Mesendoderm (in vitro differentiated cells): ENCODE data around the gene NUSAP1.
"Not testable (repeated sequence)": the region's sequence is repeated elsewhere in the genome, so short reads cannot be mapped to it uniquely, and the experiment has no call there.

ENCODE experiments used
- DNase-seq: peaks from one replicate; pipeline ENCODE4 v3.0.0; 2013
- H2AK5ac ChIP-seq: 2 replicates; pipeline ENCODE4 v1.6.1; 2013; ENCODE audit warnings: low read length, inconsistent platforms
- H2BK120ac ChIP-seq: 2 replicates; pipeline ENCODE4 v1.6.1; 2013; ENCODE audit warnings: low read depth, mild to moderate bottlenecking, low read length, moderate library complexity, mixed read lengths
- H2BK15ac ChIP-seq: replicated peaks from 2 replicates; pipeline ENCODE4 v1.6.1; 2013; ENCODE audit warnings: low read depth, mild to moderate bottlenecking, moderate library complexity
- H2BK5ac ChIP-seq: 2 replicates; pipeline ENCODE4 v1.6.1; 2013; ENCODE audit warnings: low read length, inconsistent platforms
- H3K18ac ChIP-seq: 2 replicates; pipeline ENCODE4 v1.6.1; 2013; ENCODE audit warnings: mild to moderate bottlenecking, low read length, mixed read lengths
- H3K23ac ChIP-seq: one replicate; pipeline ENCODE4 v1.6.1; 2013; ENCODE audit warnings: low read length
- H3K27ac ChIP-seq: 2 replicates; pipeline ENCODE4 v1.5.1; 2013; ENCODE audit warnings: low read depth, mild to moderate bottlenecking, inconsistent platforms, low read length, moderate library complexity
- H3K27me3 ChIP-seq: 2 replicates; pipeline ENCODE4 v1.6.1; 2013; ENCODE audit warnings: low read length, control low read depth, mild to moderate bottlenecking, inconsistent platforms; ENCODE audit not compliant: insufficient read depth, poor library complexity
- H3K36me3 ChIP-seq: 2 replicates; pipeline ENCODE4 v1.6.1; 2013; ENCODE audit warnings: low read length, inconsistent platforms; ENCODE audit not compliant: control insufficient read depth, insufficient read depth
- H3K4ac ChIP-seq: one replicate; pipeline ENCODE4 v1.6.1; 2013; ENCODE audit warnings: low read depth, mild to moderate bottlenecking, low read length, moderate library complexity
- H3K4me1 ChIP-seq: 2 replicates; pipeline ENCODE4 v1.6.1; 2013; ENCODE audit warnings: low read depth, low read length, inconsistent platforms; ENCODE audit not compliant: control insufficient read depth
- H3K4me2 ChIP-seq: 2 replicates; pipeline ENCODE4 v1.6.1; 2013; ENCODE audit warnings: low read length
- H3K4me3 ChIP-seq: 2 replicates; pipeline ENCODE4 v1.5.1; 2013; ENCODE audit warnings: mild to moderate bottlenecking, low read length
- H3K56ac ChIP-seq: one replicate; pipeline ENCODE4 v1.6.1; 2013; ENCODE audit warnings: low read length
- H3K79me1 ChIP-seq: 2 replicates; pipeline ENCODE4 v1.6.1; 2013; ENCODE audit warnings: low read length, inconsistent platforms
- H3K79me2 ChIP-seq: 2 replicates; pipeline ENCODE4 v1.6.1; 2013; ENCODE audit warnings: mild to moderate bottlenecking, low read length; ENCODE audit not compliant: control insufficient read depth, insufficient read depth
- H3K9ac ChIP-seq: 2 replicates; pipeline ENCODE4 v1.6.1; 2013; ENCODE audit warnings: low read length, inconsistent platforms
- H4K5ac ChIP-seq: one replicate; pipeline ENCODE4 v1.6.1; 2013; ENCODE audit warnings: low read length
- H4K8ac ChIP-seq: one replicate; pipeline ENCODE4 v1.6.1; 2013; ENCODE audit warnings: low read depth, mild to moderate bottlenecking, control low read depth, low read length, moderate library complexity
- WGBS: extraction: QIAGEN DNeasy Blood & Tissue Kit; methylation state at CpG from one replicate; pipeline ENCODE4 v1.1.7; 2013; ENCODE audit warnings: low lambda C conversion rate, missing lambda C conversion rate; ENCODE audit not compliant: insufficient coverage; ENCODE audit errors: extremely low coverage; 5-methylcytosine and 5-hydroxymethylcytosine counted together

NUSAP1 gene

DNA sequence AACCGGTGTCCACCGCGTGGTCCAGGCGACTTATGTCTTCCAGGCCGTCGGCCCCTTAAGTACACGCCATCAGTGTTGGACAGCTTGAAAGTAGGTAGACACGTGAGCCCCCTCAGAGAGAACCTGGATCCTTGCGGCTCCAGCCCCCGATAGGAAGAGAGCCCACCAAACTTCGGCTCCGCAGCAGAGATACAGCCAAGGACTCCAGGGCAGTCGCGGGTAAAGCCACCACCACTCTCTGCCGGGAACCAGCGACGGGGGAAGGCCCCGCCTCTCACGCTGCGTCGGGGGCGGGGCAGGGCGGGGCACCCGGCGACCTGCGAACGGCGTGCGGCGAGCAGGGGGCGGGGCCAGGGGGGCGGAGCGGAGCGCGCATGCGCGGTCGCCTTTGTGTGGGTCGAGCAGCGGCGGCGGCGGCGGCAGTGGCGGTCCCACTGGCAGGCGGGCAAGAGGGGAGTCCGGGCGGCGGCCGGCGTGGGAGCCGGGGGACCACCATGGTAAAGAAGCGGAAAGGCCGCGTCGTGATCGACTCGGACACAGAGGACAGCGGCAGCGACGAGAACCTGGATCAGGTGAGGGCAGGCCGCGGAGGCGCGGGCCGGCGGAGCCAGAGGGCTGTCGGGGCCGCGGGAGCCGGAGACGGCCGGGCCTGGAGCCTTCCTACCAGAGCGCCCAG is 84.2 kb downstream of the NUSAP1 start, which contains the start of gene RTF1:
TSS of gene RTF1 (plus strand) at position 354 of the 676 bp plus-strand sequence. CDS start at position 375, 21 bp downstream.
- WGBS: no CpG with 5 or more reads among the region's 74 CpGs

GRCh38 chr15:41417418-41418195 is 84.9 kb downstream of the NUSAP1 start:
- peaks cover 11% of the 10 kb centered on the region for H3K79me1 ChIP-seq
- H2BK15ac ChIP-seq: no peak overlapping the region
- WGBS: no CpG with 5 or more reads among the region's 37 CpGs
- H3K36me3 ChIP-seq: no peaks in the 10 kb centered on the region
- no peaks in the 10 kb centered on the region for H3K4me1 ChIP-seq
- peak overlapping the region; percentile 40 for H3K27ac ChIP-seq
- peak overlapping the region; percentile 70 for H3K18ac ChIP-seq
- no peak overlapping the region for H4K5ac ChIP-seq
- no peak overlapping the region for H2AK5ac ChIP-seq
- H3K27me3 ChIP-seq: no peaks in the 10 kb centered on the region
- H3K4ac ChIP-seq: no peak overlapping the region
- H4K8ac ChIP-seq: no peak overlapping the region
- H3K9ac ChIP-seq: peak overlapping the region; percentile 97
- H3K4me2 ChIP-seq: peak overlapping the region; percentile 99
- DNase-seq: peak; percentile 56
- peak overlapping the region; percentile 89 for H3K23ac ChIP-seq
- no peak overlapping the region for H2BK120ac ChIP-seq
- H3K4me3 ChIP-seq: peak overlapping the region; percentile 93
- H3K56ac ChIP-seq: peak overlapping the region; percentile 95
- no peak overlapping the region for H2BK5ac ChIP-seq
- H3K79me2 ChIP-seq: peaks cover 39% of the 10 kb centered on the region

More for the DNA sequence above, 84.2 kb downstream of the NUSAP1 start, which contains the start of gene RTF1:
- Histone ChIP-seq H2BK5ac (no peak within 1 kb of the TSS), H3K79me1 (peaks cover 11% of the 10 kb centered on the region), H2BK120ac (no peak within 1 kb of the TSS), H3K27ac (peak within 1 kb of the TSS; percentile 40), H3K18ac (peak within 1 kb of the TSS; percentile 70), H4K5ac (no peak within 1 kb of the TSS), H3K4ac (no peak within 1 kb of the TSS), H3K56ac (peak within 1 kb of the TSS; percentile 95), H3K4me3 (peak within 1 kb of the TSS; percentile 93), H2AK5ac (no peak within 1 kb of the TSS), H4K8ac (no peak within 1 kb of the TSS), H3K27me3 (no peaks in the 10 kb centered on the region), H3K4me1 (no peaks in the 10 kb centered on the region), H3K79me2 (peaks cover 35% of the 10 kb centered on the region), H2BK15ac (no peak within 1 kb of the TSS), H3K4me2 (peak within 1 kb of the TSS; percentile 99), H3K36me3 (no peaks in the 10 kb centered on the region), H3K23ac (peak within 1 kb of the TSS; percentile 89), H3K9ac (peak within 1 kb of the TSS; percentile 97)
- DNase-seq: peak; percentile 94

DNA sequence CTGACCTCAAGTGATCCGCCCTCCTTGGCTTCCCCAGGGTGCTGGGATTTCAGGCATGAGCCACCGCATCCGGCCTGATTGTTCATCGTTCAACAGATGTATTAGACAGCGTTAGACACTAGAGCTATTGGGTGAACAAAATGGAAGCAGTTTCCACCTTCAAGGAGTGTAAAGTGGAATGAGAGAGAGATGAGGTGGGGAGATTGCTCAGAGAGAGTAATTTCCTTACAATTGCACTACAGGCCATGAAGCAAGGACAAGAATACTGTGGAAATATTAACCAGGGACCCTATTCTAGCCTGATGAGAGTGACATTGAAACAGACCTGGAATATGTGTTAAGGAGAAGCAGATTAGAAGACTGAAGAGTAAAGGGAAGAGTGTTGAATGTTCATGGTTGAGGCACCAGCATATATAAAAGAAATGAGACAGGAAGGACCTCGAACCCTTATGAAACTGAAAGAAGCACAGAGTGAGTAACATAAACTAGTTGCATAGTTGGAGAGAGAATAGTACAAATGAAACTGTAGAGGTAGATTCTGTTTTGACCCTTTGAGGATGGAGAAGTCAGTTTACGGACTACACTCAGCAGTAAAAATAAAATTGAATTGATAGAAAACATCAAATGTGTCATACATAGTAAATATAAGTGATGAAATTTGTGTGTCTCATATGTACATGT is 91.4 kb downstream of the NUSAP1 start:
- no peak overlapping the region for H2AK5ac ChIP-seq
- DNase-seq: no peak
- WGBS: no CpG with 5 or more reads among the region's 7 CpGs

DNA sequence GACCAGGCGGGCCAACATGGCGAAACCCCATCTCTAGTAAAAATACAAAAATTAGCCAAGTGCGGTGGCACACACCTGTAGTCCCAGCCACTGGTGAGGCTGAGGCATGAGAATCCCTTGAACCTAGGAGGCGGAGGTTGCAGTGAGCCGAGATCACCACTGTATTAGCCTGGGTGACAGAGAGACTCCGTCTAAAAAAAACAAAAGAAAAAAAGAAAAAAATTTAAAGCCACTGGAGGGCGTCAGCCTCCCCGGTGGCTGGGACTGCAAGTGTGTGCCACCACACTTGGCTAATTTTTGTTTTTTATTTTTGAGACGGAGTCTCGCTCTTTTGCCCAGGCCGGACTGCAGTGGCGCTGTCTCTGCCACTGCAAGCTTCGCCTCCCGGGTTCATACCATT is 92.1 kb downstream of the NUSAP1 start:
- DNase-seq: peak; percentile 38
- no peak overlapping the region for H2BK15ac ChIP-seq
- no peaks in the 10 kb centered on the region for H3K36me3 ChIP-seq
- no peak overlapping the region for H2BK120ac ChIP-seq
- H3K4me1 ChIP-seq: no peaks in the 10 kb centered on the region
- no peak overlapping the region for H3K4me2 ChIP-seq
- no peak overlapping the region for H4K8ac ChIP-seq
- H4K5ac ChIP-seq: no peak overlapping the region
- H3K27ac ChIP-seq: no peak overlapping the region
- no peak overlapping the region for H3K4ac ChIP-seq
- no peak overlapping the region for H2BK5ac ChIP-seq
- H3K27me3 ChIP-seq: no peaks in the 10 kb centered on the region
- no peak overlapping the region for H3K18ac ChIP-seq
- no peak overlapping the region for H3K9ac ChIP-seq
- peaks cover 17% of the 10 kb centered on the region for H3K79me1 ChIP-seq
- H3K4me3 ChIP-seq: no peak overlapping the region
- no CpG with 5 or more reads among the region's 14 CpGs for WGBS
- H2AK5ac ChIP-seq: no peak overlapping the region
- peaks cover 36% of the 10 kb centered on the region for H3K79me2 ChIP-seq
- no peak overlapping the region for H3K23ac ChIP-seq
- H3K56ac ChIP-seq: no peak overlapping the region

More for the DNA sequence above, 91.4 kb downstream of the NUSAP1 start:
- Histone ChIP-seq H3K56ac (no peak overlapping the region), H3K4me2 (no peak overlapping the region), H4K5ac (no peak overlapping the region), H3K4me3 (no peak overlapping the region), H3K9ac (no peak overlapping the region), H3K23ac (no peak overlapping the region), H2BK120ac (no peak overlapping the region), H3K27me3 (no peaks in the 10 kb centered on the region), H3K27ac (no peak overlapping the region), H2BK15ac (no peak overlapping the region), H4K8ac (no peak overlapping the region), H3K4me1 (no peaks in the 10 kb centered on the region), H3K18ac (no peak overlapping the region), H2BK5ac (no peak overlapping the region), H3K79me1 (peaks cover 13% of the 10 kb centered on the region), H3K79me2 (peaks cover 38% of the 10 kb centered on the region), H3K4ac (no peak overlapping the region), H3K36me3 (no peaks in the 10 kb centered on the region)

GRCh38 chr15:41425907-41426306 is 93.2 kb downstream of the NUSAP1 start:
- H4K8ac ChIP-seq, H3K27ac ChIP-seq, H3K36me3 ChIP-seq, H3K9ac ChIP-seq, DNase-seq, H2AK5ac ChIP-seq, H2BK120ac ChIP-seq, H2BK5ac ChIP-seq, H4K5ac ChIP-seq, H3K4me3 ChIP-seq, H3K4me1 ChIP-seq, H3K27me3 ChIP-seq, H2BK15ac ChIP-seq, H3K56ac ChIP-seq, H3K23ac ChIP-seq, H3K4ac ChIP-seq, H3K18ac ChIP-seq, H3K4me2 ChIP-seq: not testable (repeated sequence)
- H3K79me1 ChIP-seq: peaks cover 11% of the 10 kb centered on the region
- H3K79me2 ChIP-seq: peaks cover 27% of the 10 kb centered on the region
- WGBS: no CpG with 5 or more reads among the region's 5 CpGs
